ENCODE data around the gene DPP10.

GRCh38 chr2:115277366-115277765, 834.9 kb downstream of the DPP10 start:
- TF ChIP-seq, protein P1, sequence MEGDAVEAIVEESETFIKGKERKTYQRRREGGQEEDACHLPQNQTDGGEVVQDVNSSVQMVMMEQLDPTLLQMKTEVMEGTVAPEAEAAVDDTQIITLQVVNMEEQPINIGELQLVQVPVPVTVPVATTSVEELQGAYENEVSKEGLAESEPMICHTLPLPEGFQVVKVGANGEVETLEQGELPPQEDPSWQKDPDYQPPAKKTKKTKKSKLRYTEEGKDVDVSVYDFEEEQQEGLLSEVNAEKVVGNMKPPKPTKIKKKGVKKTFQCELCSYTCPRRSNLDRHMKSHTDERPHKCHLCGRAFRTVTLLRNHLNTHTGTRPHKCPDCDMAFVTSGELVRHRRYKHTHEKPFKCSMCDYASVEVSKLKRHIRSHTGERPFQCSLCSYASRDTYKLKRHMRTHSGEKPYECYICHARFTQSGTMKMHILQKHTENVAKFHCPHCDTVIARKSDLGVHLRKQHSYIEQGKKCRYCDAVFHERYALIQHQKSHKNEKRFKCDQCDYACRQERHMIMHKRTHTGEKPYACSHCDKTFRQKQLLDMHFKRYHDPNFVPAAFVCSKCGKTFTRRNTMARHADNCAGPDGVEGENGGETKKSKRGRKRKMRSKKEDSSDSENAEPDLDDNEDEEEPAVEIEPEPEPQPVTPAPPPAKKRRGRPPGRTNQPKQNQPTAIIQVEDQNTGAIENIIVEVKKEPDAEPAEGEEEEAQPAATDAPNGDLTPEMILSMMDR (IDR thresholded peaks at IDR 0.05; ENCODE audit: borderline replicate concordance, extremely low read depth, low read length, poor library complexity, severe bottlenecking), result no peak
- no peak for TF ChIP-seq EZH2 (IDR thresholded peaks at IDR 0.05; ENCODE audit: borderline replicate concordance, low read depth, low read length, severe bottlenecking)

Measured in DND-41 (cell line).